ENCODE measurements around the gene FGD4.

Gene FGD4

DNA sequence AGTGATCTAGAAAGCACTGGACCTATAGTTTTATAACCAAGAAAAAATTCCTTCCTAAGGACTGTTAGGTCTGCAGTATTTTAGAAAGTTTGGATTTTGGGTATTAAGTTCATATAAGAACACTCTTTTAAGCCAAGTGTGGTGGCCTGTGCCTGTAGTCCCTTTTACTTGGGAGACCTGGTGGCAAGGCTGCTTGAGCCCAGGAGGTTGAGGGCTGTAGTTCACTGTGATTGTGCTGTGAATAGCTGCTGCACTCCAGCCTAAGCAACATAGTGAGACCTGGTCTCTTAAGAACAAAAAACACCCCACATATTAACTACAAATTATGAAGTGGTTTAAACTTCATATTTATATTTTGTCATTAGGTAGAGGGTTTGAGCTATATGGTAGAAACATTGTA is 289.4 kb downstream of the FGD4 start:
- no peak for DNase-seq

DNA sequence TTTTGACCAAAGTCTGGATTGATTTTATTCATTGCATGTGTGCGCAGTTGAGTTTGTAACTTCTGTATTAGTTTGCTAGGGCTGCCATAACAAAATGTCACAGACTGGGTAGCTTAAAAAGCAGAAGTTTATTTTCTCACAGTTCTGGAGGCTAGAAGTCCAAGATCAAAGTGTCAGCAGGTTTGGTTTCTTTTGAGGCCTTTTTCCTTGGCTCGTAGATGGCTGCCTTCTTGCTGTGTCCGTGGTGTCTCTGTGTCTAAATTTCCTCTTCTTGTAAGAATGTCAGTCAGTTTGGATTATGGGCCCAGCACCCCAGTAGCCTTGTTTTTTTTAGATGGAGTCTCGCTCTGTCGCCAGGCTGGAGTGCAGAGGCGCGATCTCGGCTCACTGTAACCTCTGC is 291.6 kb downstream of the FGD4 start:
- no peak for DNase-seq

DNA sequence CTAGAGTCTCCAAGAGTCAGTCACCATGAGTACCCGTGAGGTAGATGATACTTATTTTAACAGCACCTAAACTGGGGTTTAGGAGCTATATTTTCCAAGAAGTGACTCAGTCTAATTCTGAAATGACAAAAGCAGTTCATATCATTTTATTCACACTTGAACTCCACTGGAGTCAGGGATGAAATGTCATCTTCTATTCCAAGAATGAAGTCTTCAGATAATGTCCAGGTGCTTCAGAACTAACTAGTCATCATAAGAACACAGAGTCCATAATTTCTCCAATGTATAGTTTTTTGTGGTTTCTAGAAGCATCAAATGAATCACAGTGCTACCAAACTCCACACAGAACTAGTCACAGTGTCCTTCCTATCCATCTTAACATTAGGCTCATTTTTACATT is 293.0 kb downstream of the FGD4 start:
- DNase-seq, result no peak

DNA sequence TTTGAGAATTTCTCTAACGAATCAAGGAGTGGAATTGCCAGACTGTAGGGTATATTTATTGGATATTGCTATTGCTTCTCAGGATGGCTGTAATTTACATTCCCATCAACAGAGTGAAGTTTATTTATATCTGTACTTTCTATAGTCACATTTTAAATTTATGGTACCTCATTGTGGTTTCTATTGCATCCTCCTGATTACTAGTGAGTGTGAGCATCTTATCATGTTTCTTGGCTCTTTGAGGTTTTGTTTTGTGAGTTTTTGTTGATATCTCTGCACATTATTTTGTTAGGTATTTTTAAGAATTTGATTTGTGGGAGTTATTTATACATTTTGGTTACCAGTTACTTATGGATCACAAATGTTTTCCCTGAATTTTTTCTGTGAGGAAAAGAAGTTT is 293.7 kb downstream of the FGD4 start:
- DNase-seq, result no peak

Measured in stimulated activated CD4-positive, alpha-beta T cell treated with anti-CD3 and anti-CD28 coated beads, Interleukin-2, amount 100 ng/mL, for 48 hours (primary cell).